H1 (cell line): ENCODE results near the gene ADGB. TPM values are rescaled to one million over a fixed set of nuclear protein-coding genes. Genes with fewer than 3 reads are reported as not detected.
A peak's percentile ranks its signal among the peaks of the same experiment; 100 is the strongest.

ENCODE experiments used
- CTCF ChIA-PET: fragments of 300-600 bp; sonication (Branson Sonifier 250); formaldehyde crosslinking; loops from one replicate; lab custom pipeline; 2021; ENCODE audit not compliant: partially characterized antibody; lab: Charles Lee
- POLR2A ChIA-PET: fragments of 300-600 bp; sonication (Branson Sonifier 250); formaldehyde crosslinking; loops from one replicate; lab custom pipeline; 2021; ENCODE audit warnings: inconsistent platforms; ENCODE audit not compliant: partially characterized antibody; lab: Charles Lee
- DNase-seq, 2 experiments: peaks; one replicate each; pipeline versions ENCODE4 v3.0.0 to v3.0.0-alpha.2; 2010 to 2022; ENCODE audit warnings: low spot score in 2 of 2, low read depth in 1 of 2, mixed read lengths in 1 of 2
- FAIRE-seq: peaks from 2 replicates; lab custom pipeline; 2011; peaks lifted over from hg19 to GRCh38; lab: Jason Lieb, UNC
- H2AFZ ChIP-seq: 2 replicates; pipeline ENCODE4 v1.8.1; 2012; ENCODE audit warnings: low read length, inconsistent platforms
- H2AK5ac ChIP-seq: 2 replicates; pipeline ENCODE4 v1.6.1; 2013; ENCODE audit warnings: low read depth, low read length
- H2BK120ac ChIP-seq: replicated peaks from 2 replicates; pipeline ENCODE3; 2013; ENCODE audit warnings: low read depth, low read length, inconsistent platforms
- H2BK12ac ChIP-seq: 2 replicates; pipeline ENCODE4 v1.6.1; 2013; ENCODE audit warnings: low read depth, low read length
- H2BK15ac ChIP-seq: 2 replicates; pipeline ENCODE4 v1.6.1; 2013; ENCODE audit warnings: low read length
- H2BK20ac ChIP-seq: 2 replicates; pipeline ENCODE4 v1.6.1; 2013; ENCODE audit warnings: low read length
- H2BK5ac ChIP-seq: 2 replicates; pipeline ENCODE4 v1.6.1; 2013; ENCODE audit warnings: low read depth, low read length
- H3K14ac ChIP-seq: 2 replicates; pipeline ENCODE4 v1.6.1; 2013; ENCODE audit warnings: inconsistent platforms; ENCODE audit not compliant: insufficient read length
- H3K18ac ChIP-seq: 2 replicates; pipeline ENCODE4 v1.6.1; 2013; ENCODE audit warnings: low read length; ENCODE audit errors: extremely low read depth
- H3K23ac ChIP-seq: 2 replicates; pipeline ENCODE4 v1.6.1; 2013; ENCODE audit warnings: inconsistent platforms; ENCODE audit not compliant: insufficient read length
- H3K23me2 ChIP-seq: 2 replicates; pipeline ENCODE4 v1.6.1; 2013; ENCODE audit warnings: low read depth, low read length
- H3K27ac ChIP-seq: 2 replicates; pipeline ENCODE4 v1.6.1; 2011; ENCODE audit warnings: low read depth, low read length, inconsistent platforms
- H3K27me3 ChIP-seq, 4 experiments: replicated peaks in 1 of 4; 1 replicate in 1 of 4; 2 replicates in 3 of 4; pipeline versions ENCODE4 v1.6.1 to v1.8.1; 2011 to 2013; ENCODE audit warnings: low read length in 3 of 4, mild to moderate bottlenecking in 3 of 4, inconsistent platforms in 2 of 4, mixed read lengths in 2 of 4, moderate library complexity in 1 of 4; ENCODE audit not compliant: control insufficient read depth in 3 of 4, insufficient read depth in 3 of 4; ENCODE audit errors: extremely low read depth in 1 of 4
- H3K36me3 ChIP-seq, 4 experiments: 2 replicates each; pipeline versions ENCODE4 v1.6.1 to v1.8.1; 2011 to 2013; ENCODE audit warnings: mild to moderate bottlenecking in 4 of 4, low read length in 3 of 4, moderate library complexity in 2 of 4, control low read depth in 1 of 4, inconsistent platforms in 1 of 4; ENCODE audit not compliant: insufficient read depth in 4 of 4, control insufficient read depth in 2 of 4
- H3K4ac ChIP-seq: replicated peaks from 2 replicates; pipeline ENCODE3; 2013; ENCODE audit warnings: low read length, low read depth, mixed read lengths, inconsistent platforms; ENCODE audit not compliant: insufficient read length
- H3K4me1 ChIP-seq, 4 experiments: replicated peaks in 1 of 4; 1 replicate in 1 of 4; 2 replicates in 3 of 4; pipeline versions ENCODE4 v1.6.1 to v1.8.1; 2011 to 2013; ENCODE audit warnings: low read length in 3 of 4, inconsistent platforms in 2 of 4, mixed read lengths in 1 of 4; ENCODE audit not compliant: insufficient read depth in 4 of 4, control insufficient read depth in 3 of 4
- H3K4me2 ChIP-seq, 2 experiments: 2 replicates each; pipeline versions ENCODE4 v1.6.1 to v1.8.1; 2011 to 2013; ENCODE audit warnings: low read depth in 2 of 2, low read length in 2 of 2, control low read depth in 1 of 2, inconsistent platforms in 1 of 2, mild to moderate bottlenecking in 1 of 2; ENCODE audit not compliant: insufficient read depth in 1 of 2
- H3K4me3 ChIP-seq, 4 experiments: fragments of 200-600, 300-600 bp in 1 of 4; sonication (generic), shearing (Covaris generic), sonication (Bioruptor Twin) in 1 of 4; 2 replicates each; pipeline versions ENCODE4 v1.5.1 to v1.8.1; 2011 to 2016; ENCODE audit warnings: low read length in 4 of 4, low read depth in 3 of 4, control low read depth in 2 of 4, inconsistent platforms in 2 of 4, mild to moderate bottlenecking in 2 of 4, mixed read lengths in 1 of 4, moderate library complexity in 1 of 4; ENCODE audit not compliant: insufficient read depth in 2 of 4; ENCODE audit errors: extremely low read depth in 1 of 4
- H3K56ac ChIP-seq: replicated peaks from 2 replicates; pipeline ENCODE3; 2013; ENCODE audit warnings: low read depth, mild to moderate bottlenecking, mixed read lengths, low read length, inconsistent platforms; ENCODE audit not compliant: insufficient read length
- H3K79me1 ChIP-seq: 2 replicates; pipeline ENCODE4 v1.6.1; 2013; ENCODE audit warnings: low read depth, low read length, control low read depth
- H3K79me2 ChIP-seq, 2 experiments: 2 replicates each; pipeline versions ENCODE4 v1.6.1 to v1.8.1; 2012 to 2013; ENCODE audit warnings: low read length in 2 of 2, mild to moderate bottlenecking in 2 of 2, inconsistent platforms in 1 of 2; ENCODE audit not compliant: insufficient read depth in 2 of 2, control insufficient read depth in 1 of 2
- H3K9ac ChIP-seq, 4 experiments: replicated peaks in 1 of 4; 1 replicate in 1 of 4; 2 replicates in 3 of 4; pipeline versions ENCODE4 v1.6.1 to v1.8.1; 2011 to 2013; ENCODE audit warnings: low read depth in 3 of 4, low read length in 3 of 4, control low read depth in 2 of 4, mild to moderate bottlenecking in 2 of 4, moderate library complexity in 2 of 4, inconsistent platforms in 1 of 4; ENCODE audit errors: extremely low read depth in 1 of 4
- H3K9me3 ChIP-seq, 2 experiments: 2 replicates each; pipeline versions ENCODE4 v1.6.1 to v1.8.1; 2012 to 2013; ENCODE audit warnings: mild to moderate bottlenecking in 2 of 2, moderate library complexity in 2 of 2, control low read depth in 1 of 2, inconsistent platforms in 1 of 2, low read depth in 1 of 2, low read length in 1 of 2, mixed read lengths in 1 of 2; ENCODE audit not compliant: insufficient read depth in 2 of 2
- H4K20me1 ChIP-seq, 2 experiments: replicated peaks in 1 of 2; 2 replicates each; pipeline versions ENCODE3 to v1.8.1; 2011 to 2013; ENCODE audit warnings: inconsistent platforms in 2 of 2, low read length in 2 of 2, mild to moderate bottlenecking in 1 of 2; ENCODE audit not compliant: insufficient read depth in 2 of 2, control insufficient read depth in 1 of 2
- H4K5ac ChIP-seq: 2 replicates; pipeline ENCODE4 v1.6.1; 2013; ENCODE audit warnings: low read length, low read depth, mixed read lengths, inconsistent platforms; ENCODE audit not compliant: insufficient read length
- H4K8ac ChIP-seq: 2 replicates; pipeline ENCODE4 v1.8.0; 2013; ENCODE audit warnings: mild to moderate bottlenecking, moderate library complexity, low read length, inconsistent platforms; ENCODE audit not compliant: insufficient read depth; ENCODE audit errors: extremely low read depth
- H4K91ac ChIP-seq: replicated peaks from 2 replicates; pipeline ENCODE3; 2013; ENCODE audit warnings: low read length, mixed read lengths, inconsistent platforms; ENCODE audit not compliant: insufficient read length
- CBX8 ChIP-seq: fragments of 300-800, 300-1000 bp; sonication (generic); IDR thresholded peaks from 2 replicates; pipeline ENCODE4 v1.7.1; 2016; ENCODE audit warnings: low read depth, low read length, borderline replicate concordance
- CEBPB ChIP-seq: IDR thresholded peaks from 2 replicates; pipeline ENCODE4 v1.6.1; 2012; ENCODE audit warnings: low read depth, low read length
- CHD1 ChIP-seq: IDR thresholded peaks from 2 replicates; pipeline ENCODE4 v1.6.1; 2012; ENCODE audit warnings: low read depth, low read length, improper control_type of control experiment
- CREB1 ChIP-seq: IDR thresholded peaks from 2 replicates; pipeline ENCODE4 v1.6.1; 2012; ENCODE audit warnings: inconsistent platforms
- EP300 ChIP-seq, 2 experiments: IDR thresholded peaks; 1 replicate in 1 of 2; 2 replicates in 1 of 2; pipeline ENCODE4 v1.6.1; 2011 to 2012; ENCODE audit warnings: low read depth in 2 of 2, low read length in 2 of 2, mild to moderate bottlenecking in 2 of 2, borderline replicate concordance in 1 of 2, inconsistent platforms in 1 of 2, moderate library complexity in 1 of 2
- KDM1A ChIP-seq: fragments of 200-600, 300-600 bp; sonication (generic); IDR thresholded peaks from 2 replicates; pipeline ENCODE4 v1.7.1; 2016; ENCODE audit warnings: mild to moderate bottlenecking, low read length, borderline replicate concordance
- KDM5A ChIP-seq: fragments of 200-600 bp; IDR thresholded peaks from 2 replicates; pipeline ENCODE4 v1.7.1; 2012; ENCODE audit warnings: mild to moderate bottlenecking, low read length, inconsistent platforms, mixed read lengths
- POU5F1 ChIP-seq: IDR thresholded peaks from 2 replicates; pipeline ENCODE4 v1.6.1; 2011; ENCODE audit warnings: low read depth, mild to moderate bottlenecking, low read length, moderate library complexity
- RXRA ChIP-seq: IDR thresholded peaks from 2 replicates; pipeline ENCODE4 v1.6.1; 2011; ENCODE audit warnings: low read depth, mild to moderate bottlenecking, low read length, moderate library complexity; ENCODE audit not compliant: insufficient read depth
- SP4 ChIP-seq: IDR thresholded peaks from 2 replicates; pipeline ENCODE4 v1.6.1; 2012; ENCODE audit warnings: low read length, inconsistent platforms
- YY1 ChIP-seq: IDR thresholded peaks from 2 replicates; pipeline ENCODE4 v1.6.1; 2011; ENCODE audit warnings: low read depth, mild to moderate bottlenecking, low read length
- ZNF274 ChIP-seq: IDR thresholded peaks from 2 replicates; pipeline ENCODE4 v1.7.0; 2012; ENCODE audit warnings: low read length, borderline replicate concordance; ENCODE audit errors: extremely low read depth
- polyA plus RNA-seq, 7 experiments: library from polyadenylated mRNA; depleted of rRNA in 3 of 7; stranded (reverse) in 5 of 7; unstranded in 2 of 7; fragments of >200 nt in 5 of 7; fragments of 200-250 nt in 2 of 7; gene quantifications; 1 replicate in 5 of 7; 2 replicates in 1 of 7; 4 replicates in 1 of 7; pipeline versions ENCODE4 v1.2.1 to v1.2.3, GENCODE V29; 2011 to 2013; ENCODE audit warnings: missing spikeins in 2 of 7, mixed read lengths in 2 of 7
- total RNA-seq: library from RNA; stranded (reverse); fragmentation: NEBNext Ultra II Directional; extraction: Animal tissue kit (Norgen Biotek cat#: 25700); gene quantifications from 2 replicates; pipeline ENCODE4 v1.2.1, GENCODE V29; 2021

Gene ADGB
- total and polyA plus RNA-seq, 2 of the 8 experiments (the other 6 are each of a cell fraction or from before 2014, with no cell fraction given): not detected

- DNase-seq (no peak), FAIRE-seq (no peak)
- TF ChIP-seq ZNF274 (no peak), CEBPB (no peak), POU5F1 (no peak), SP4 (no peak), KDM1A (no peak), CHD1 (no peak), CREB1 (no peak), RXRA (no peak), EP300 (IDR thresholded peaks at IDR 0.05; ENCODE audit: borderline replicate concordance in 1 of 2, low read depth in 2 of 2, low read length in 2 of 2) (no peak), KDM5A (no peak), CBX8 (no peak), YY1 (no peak)
- Histone ChIP-seq H2BK120ac (no peak overlapping the region), H3K23me2 (no peaks in the 10 kb centered on the region), H4K91ac (no peak overlapping the region), H2BK5ac (no peak overlapping the region), H3K14ac (no peak overlapping the region), H3K4me1 (peaks cover 0 to 5% (median 0%) of the 10 kb centered on the region in 4 experiments; a peak in 2 of 7 replicates), H2AK5ac (no peak overlapping the region), H2BK15ac (no peak overlapping the region), H3K4me3 (no peak overlapping the region), H3K18ac (no peak overlapping the region), H3K56ac (no peak overlapping the region), H2BK20ac (no peak overlapping the region), H3K27me3 (peaks cover 0 to 1% (median 0%) of the 10 kb centered on the region in 4 experiments; a peak in 1 of 7 replicates), H3K4ac (no peak overlapping the region), H3K79me1 (no peaks in the 10 kb centered on the region), H4K8ac (no peak overlapping the region), H2BK12ac (no peak overlapping the region), H2AFZ (peak overlapping the region; percentile 93; the same call in 1 of the 2 replicates), H3K4me2 (no peak overlapping the region), H3K36me3 (no peaks in the 10 kb centered on the region), H3K23ac (no peak overlapping the region), H4K5ac (no peak overlapping the region), H3K27ac (no peak overlapping the region), H3K79me2 (no peaks in the 10 kb centered on the region), H4K20me1 (no peaks in the 10 kb centered on the region), H3K9me3 (peaks cover 0 to 4% of the 10 kb centered on the region in 2 experiments; a peak in 1 of 4 replicates), H3K9ac (no peak overlapping the region)
- ChIA-PET CTCF (interaction anchor here (0.7 kb wide), 1 partner anchor 21 kb away, joined by 3 read pairs; no protein-coding TSS in a partner anchor), POLR2A (no interaction called here)
Observed at GRCh38 chr6:146850981-146851380, 252.2 kb downstream of the ADGB start.
